HG03442 (cell line): ENCODE data around the gene VASN.
"Not testable (repeated sequence)": the region's sequence is repeated elsewhere in the genome, so short reads cannot be mapped to it uniquely, and the experiment has no call there.

Experiments used
- ATAC-seq: cut with Tn5 transposase; IDR thresholded peaks from one replicate; pipeline ENCODE4 v1.9.1; 2021; ENCODE audit warnings: mild to moderate bottlenecking, moderate library complexity; ENCODE audit not compliant: unreplicated experiment

VASN gene

GRCh38 chr16:4336701-4337539 is 34.7 kb upstream of the VASN start:
- no peak for ATAC-seq

GRCh38 chr16:4337540-4338088 is 34.0 kb upstream of the VASN start:
- no peak for ATAC-seq

GRCh38 chr16:4338125-4338582 is 33.5 kb upstream of the VASN start:
- no peak for ATAC-seq

- ATAC-seq, result no peak
Measured at GRCh38 chr16:4338712-4339299, 32.8 kb upstream of the VASN start.

- no peak for ATAC-seq
Measured at GRCh38 chr16:4339455-4339854, 32.2 kb upstream of the VASN start.

- ATAC-seq, result no peak
Measured at GRCh38 chr16:4339909-4340308, 31.7 kb upstream of the VASN start.

GRCh38 chr16:4340443-4340842 is 31.2 kb upstream of the VASN start:
- ATAC-seq, result no peak

- no peak for ATAC-seq
Measured at GRCh38 chr16:4341250-4341649, 30.4 kb upstream of the VASN start.

- ATAC-seq, result no peak
Measured at GRCh38 chr16:4342866-4343744, 28.5 kb upstream of the VASN start.

GRCh38 chr16:4344300-4344982 is 27.2 kb upstream of the VASN start:
- not testable (repeated sequence) for ATAC-seq

GRCh38 chr16:4344983-4345835 is 26.4 kb upstream of the VASN start:
- ATAC-seq, result no peak

GRCh38 chr16:4345836-4346781 is 25.5 kb upstream of the VASN start:
- ATAC-seq, result no peak

- no peak for ATAC-seq
Measured at GRCh38 chr16:4347010-4347409, 24.6 kb upstream of the VASN start.

- ATAC-seq, result no peak
Measured at GRCh38 chr16:4347765-4348509, 23.7 kb upstream of the VASN start.

GRCh38 chr16:4349332-4349731 is 22.3 kb upstream of the VASN start:
- no peak for ATAC-seq

GRCh38 chr16:4350365-4350786 is 21.3 kb upstream of the VASN start:
- no peak for ATAC-seq

- ATAC-seq, result peak; percentile 83
Measured at GRCh38 chr16:4350787-4351659, 20.6 kb upstream of the VASN start, which contains the start of gene PAM16. Gene PAM16, minus strand, starts transcription at chr16:4351321. Its CDS starts 87 bp downstream, at chr16:4351234.
